Hematopoietic multipotent progenitor cell treated with erythropoietin and hydrocortisone succinate and interleukin-3 and kit ligand, for 8 days (in vitro differentiated cells): Measurements from ENCODE around the gene NAXE.
"Not testable (repeated sequence)": the region's sequence is repeated elsewhere in the genome, so short reads cannot be mapped to it uniquely, and the experiment has no call there.

Experiments
- DNase-seq: peaks from one replicate; pipeline ENCODE4 v3.0.0-alpha.2; 2015

Gene NAXE

DNA sequence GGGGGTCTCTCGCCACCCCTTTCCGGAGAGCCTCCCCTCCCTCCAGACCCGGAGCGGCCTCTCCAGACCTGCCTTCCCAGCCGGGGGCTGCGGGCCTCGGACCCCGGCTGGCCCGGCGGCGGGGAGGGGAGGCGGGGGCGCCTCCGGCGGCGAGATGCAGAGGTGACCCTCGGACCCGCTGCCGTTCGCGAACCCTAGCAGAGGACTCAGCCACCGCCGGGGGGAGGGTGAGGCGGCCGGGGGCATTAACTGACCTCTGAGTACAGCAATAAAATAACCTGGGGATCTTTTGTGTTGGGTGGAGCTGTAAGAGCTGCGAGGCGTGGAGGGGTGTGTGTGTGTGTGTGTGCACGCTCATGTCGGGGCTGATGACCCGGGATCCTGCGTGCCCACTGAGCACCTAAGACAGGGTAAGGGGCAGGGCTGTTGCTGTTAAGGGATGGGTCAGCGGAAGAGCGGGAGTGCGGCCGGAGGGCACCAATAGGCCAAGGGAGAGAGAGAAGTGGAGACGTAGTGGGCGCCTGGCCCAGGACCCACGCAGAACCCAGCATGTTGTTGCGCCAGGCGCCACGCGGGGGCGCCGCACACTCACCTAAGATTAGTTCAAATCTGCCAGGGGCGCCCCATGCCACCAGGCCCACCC is 34.0 kb downstream of the NAXE start:
- peak; percentile 46 for DNase-seq

DNA sequence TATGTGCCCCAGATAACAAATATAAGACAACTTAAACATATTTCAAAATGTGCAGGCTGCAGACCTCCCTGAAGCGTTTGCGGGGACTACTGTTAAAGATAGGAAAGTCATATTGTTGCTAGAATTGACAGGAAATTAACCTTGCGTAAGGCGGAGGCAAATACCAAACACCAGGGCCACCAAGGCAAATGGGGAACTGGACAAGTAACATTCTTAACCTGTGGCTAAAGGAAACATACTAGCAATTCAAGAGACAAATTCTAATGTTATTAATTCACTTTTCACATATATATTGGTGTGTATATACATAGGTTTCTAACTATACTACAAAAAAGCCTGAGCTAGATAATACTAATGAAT is 34.5 kb downstream of the NAXE start:
- no peak for DNase-seq

DNA sequence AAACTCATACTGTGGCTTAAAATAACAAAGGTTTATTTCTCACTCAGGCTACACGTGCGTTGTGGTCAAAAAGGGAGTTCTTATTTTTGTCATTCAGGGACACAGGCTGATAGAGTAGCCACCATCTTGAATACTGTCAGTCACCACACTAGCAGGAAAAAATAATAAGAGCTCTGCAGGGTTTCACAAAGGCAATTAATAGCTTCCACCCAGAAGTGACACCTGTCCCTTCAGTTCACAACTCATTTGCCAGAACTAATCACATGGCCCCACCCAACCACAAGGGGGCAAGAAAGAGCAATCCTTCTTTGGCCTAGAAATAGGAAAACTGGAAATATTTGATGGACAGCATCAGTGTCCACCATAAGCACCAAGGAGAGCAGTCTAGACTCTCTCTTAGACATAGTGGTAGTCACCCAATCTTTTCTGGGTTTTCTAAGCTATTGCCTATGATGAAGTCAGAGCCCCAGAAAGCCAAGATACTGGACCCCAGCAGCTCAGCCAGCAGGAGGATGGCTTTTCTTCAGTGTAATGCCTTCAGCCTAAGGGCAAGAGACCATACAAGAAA is 35.8 kb downstream of the NAXE start:
- DNase-seq: peak; percentile 69

DNA sequence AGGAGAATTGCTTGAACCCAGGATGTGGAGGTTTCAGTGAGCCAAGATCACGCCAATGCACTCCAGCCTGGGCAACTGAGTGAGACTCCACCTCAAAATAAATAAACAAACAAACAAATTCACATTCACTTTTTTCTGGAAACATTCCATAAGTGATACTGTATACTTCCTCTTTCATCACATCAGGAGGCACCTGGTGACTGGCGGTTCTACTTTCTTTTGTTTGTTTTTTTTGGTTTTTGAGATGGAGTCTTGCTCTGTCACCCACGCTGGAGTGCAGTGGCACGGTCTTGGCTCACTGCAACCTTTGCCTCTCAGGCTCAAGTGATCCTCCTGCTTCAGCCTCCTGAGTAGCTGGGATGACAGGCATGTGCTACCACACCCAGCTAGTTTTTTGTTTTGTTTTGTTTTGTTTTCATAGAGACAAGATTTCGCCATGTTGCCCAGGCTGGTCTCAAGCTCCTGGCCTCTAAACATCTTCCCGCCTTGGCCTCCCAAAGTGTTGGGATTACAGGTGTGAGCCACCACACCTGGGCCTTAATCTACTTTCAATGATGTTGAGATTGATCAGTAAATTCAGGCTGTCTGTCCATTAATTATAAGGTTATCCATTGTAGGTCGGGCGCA is 38.4 kb downstream of the NAXE start:
- no peak for DNase-seq

DNA sequence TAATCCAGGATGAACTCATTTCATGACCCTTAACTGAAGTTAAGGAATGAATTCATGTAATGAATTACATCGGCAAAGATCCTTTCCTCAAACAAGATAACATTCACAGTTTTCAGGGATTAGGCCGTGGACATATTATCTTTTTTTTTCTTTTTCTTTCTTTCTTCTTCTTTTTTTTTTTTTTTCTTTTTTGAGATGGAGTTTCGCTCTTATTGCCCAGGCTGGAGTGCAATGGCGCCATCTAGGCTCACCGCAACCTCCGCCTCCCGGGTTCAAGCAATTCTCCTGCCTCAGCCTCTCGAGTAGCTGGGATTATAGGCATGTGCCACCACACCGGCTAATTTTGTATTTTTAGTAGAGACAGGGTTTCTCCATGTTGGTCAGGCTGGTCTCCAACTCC is 39.6 kb downstream of the NAXE start:
- not testable (repeated sequence) for DNase-seq

DNA sequence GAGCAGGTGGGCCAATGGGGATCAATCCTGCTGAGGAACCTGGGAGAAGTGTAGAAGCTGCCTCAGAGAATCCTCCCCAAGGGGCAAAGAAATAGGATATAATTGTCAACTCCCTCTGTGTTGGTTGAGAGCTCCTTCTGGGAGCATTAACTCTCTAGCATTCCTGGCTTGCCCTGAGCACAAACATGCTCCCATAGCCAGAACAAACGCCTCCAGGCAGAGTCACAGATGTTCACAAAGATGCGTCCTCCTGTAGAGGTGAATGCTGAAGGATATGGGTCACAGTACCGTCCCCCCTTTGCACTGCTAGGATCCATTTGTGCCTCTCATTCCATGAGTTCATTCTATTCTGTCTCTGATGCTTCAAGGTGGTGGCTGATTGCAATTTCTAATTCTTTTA is 40.8 kb downstream of the NAXE start:
- DNase-seq: no peak

DNA sequence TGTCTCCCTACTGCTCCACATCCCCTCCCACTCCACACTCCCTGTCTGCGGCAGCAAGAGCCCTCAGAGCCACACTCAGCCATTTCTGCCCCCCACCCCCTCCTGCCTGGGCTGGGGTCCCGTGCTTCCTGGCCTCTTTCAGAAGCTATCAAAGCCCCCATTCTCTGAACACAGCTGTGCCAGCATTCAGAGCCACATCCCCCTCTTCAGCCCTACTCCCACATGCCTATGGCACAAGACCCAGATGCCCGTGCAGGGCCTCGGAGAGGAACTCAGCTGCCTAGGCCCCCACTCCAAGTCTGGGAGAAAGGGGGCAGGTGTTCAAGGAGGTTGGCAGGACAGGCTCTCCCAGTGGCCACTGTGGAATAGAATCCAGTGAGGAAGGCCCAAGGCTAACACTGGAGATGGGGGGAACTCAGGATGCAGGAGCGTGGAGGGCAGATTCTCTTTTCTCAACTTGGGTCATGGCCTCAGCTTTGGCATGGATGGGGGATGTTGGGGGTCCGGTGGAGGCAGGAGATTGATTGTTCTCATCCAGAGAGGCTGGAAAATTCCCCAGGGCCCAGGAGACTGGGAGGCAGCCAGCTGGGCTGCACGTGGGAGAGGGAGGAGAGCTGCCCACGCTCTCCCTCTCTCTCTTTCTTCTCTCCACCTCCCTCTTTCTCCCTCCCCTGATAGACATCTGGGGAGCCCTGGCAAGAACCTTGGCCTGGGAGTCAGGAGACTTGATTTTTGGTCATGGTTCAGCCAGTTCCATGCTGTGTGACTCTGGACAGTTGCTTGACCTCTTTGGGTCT is 46.8 kb downstream of the NAXE start:
- no peak for DNase-seq

DNA sequence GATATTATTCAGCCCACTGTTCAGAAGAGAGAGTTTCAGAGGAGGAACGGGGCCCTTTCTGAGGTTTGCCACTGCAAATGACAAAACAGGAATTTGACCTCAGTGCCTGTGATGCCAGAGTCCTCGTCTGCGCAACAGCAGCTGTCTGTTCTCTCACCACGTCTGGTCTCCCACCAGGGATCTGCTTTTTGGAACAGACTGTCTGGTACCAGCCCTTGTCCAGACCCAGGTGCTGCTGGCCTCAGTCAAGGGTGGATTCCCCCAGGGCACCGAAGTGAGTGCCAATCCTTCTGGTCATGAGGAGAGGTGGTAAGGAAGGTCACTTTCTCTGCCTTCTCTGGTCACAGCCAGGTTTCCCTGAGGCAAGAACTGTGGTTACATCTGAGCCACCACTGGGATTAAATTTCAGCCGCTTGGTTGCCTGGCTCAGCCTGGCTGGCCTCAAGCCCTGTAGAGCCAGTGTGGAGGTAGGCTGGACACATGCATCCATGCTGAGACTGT is 48.1 kb downstream of the NAXE start:
- DNase-seq: no peak

DNA sequence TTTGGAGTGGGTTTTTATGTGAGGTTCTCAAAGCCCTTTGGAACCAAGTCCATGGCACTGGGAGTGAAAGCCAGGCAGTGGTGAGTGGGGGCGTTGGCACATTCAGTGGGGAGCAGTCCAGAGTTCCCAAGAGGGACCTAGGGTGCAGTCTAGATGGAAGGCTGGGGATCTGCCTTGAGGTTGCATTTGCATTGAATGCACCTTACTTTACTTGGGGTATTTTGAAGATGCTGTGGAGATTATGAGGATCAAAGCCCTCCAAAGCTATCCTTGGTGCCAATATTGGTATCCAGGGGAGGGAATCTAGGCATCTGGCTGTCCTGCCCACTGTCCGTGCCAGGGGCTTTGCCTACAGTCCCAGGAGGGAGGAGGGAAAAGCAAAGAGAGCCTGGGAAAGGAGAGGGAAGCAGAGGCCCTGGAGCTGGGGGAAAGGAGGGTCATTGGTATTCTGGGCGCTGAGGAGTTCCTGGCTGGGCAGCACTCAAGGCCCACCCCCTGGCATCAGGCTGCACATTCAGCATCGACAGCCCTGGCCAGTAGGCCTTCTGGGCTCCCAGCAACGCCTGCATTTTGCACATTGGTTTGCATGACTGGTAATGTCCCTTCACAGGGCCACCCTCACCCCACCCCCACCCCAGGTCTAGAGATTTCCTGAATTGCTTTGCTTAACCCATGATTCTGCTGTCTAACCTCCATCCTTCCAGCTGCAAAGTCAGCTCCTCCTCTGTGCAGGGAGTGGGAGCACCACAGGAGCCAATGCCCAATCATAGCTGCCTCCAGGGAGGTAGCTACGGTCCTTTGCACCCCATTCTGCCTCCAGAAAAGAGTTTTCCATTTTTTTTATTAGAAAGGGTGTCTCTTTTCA is 49.5 kb downstream of the NAXE start:
- no peak for DNase-seq

DNA sequence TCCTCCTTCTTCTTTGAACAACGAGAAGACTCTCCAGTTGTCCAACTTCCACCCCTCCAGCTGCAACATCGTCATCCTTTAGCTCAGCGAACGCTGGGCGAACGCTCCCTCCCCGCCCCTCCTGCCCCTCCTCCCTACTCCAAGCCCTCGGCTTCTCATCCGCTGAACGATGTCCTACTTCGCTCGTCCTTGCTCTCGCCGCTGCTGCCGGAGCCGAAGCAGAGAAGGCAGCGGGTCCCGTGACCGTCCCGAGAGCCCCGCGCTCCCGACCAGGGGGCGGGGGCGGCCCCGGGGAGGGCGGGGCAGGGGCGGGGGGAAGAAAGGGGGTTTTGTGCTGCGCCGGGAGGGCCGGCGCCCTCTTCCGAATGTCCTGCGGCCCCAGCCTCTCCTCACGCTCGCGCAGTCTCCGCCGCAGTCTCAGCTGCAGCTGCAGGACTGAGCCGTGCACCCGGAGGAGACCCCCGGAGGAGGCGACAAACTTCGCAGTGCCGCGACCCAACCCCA is 50.2 kb downstream of the NAXE start, which contains the start of gene BCAN:
Gene BCAN, plus strand, starts transcription at position 357 of the 504 bp plus-strand sequence. CDS start 3,938 bp downstream, outside the sequence.
- DNase-seq: no peak

DNA sequence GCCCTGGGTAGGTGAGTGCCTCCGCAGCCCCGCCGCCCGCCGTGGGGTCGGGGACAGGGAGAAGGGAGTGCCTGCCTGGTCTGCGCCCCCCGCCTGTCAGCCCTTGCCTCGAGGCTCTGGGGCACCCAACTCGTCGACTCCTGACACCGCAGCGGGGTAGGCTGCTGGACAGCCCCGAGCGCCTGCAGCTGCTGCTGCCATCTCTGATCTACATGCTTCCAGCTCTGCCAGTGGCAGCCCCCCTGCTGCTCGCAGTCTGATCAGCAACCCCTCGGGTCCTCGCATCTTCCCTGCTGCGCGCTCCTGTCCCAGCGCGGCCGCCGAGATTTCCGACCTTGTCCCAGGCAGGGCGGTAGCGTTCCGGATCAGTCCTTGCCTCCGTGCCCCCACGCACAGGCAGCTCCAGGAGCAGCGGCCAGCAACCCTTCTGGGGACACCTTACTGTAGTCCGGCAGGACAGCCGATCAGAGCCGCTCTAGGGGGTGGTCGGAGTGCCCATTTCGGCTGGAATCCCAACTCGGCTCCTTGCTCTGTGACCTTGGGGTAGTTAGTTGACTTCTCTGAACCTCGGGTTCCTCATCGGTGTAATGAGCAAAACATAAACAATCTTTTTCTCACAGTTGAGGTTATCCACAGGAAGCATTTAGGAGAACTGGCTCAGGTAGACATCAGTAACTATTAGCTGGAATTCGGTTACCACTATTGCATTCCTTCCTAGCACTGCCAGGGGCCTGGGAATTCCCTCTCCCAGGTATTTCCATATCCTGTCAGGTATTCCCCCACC is 50.9 kb downstream of the NAXE start:
- no peak for DNase-seq

DNA sequence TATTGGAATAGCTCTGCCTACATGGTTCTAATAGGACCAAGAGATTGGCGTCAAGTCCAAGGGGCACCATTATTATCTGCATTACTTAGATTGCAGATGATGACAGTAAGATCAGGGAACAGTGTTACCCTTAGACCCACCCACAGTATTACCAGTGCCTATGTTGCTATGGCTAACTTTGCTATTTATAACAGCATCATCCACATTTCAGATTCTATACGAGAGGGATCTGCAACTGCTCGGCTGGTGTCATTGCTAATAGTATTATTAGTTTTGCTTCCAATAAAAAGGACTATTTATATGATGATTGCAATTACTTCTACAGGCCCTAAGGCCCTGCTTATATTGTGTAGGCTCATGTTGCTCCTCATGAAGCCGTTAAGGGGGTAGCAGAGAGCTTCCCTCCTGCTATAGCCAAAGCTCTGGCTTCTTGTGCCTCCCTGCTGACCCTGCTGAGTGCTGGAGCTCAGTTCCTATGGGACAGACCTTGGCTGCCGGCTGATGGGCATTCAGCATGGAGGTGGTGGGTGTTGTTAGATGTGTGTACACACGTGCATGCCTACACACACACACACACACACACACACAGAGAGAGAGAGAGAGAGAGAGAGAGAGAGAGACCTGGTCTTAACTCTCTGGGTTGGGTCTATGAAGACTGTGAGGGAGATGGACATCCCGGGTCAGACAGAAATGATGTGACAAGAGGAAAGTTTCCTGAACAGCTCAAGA is 51.6 kb downstream of the NAXE start:
- DNase-seq: no peak

DNA sequence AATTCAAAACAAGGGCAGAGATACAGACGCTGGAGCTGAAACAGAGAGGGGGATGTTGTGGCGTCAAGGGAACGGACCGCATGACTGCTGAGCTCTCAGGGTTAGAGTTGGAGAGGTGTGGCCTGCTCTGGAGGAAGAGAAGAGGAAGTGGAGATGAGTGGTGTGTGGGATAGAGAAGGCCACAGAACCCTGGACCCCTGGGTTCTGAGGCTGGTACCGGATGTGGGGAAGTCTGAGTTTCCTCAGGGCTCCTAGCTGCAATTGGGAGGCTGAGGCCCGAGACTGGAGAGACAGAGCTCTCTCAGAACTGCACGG is 52.2 kb downstream of the NAXE start:
- DNase-seq: peak; percentile 24
